HT-29 (cell line): ENCODE results near the gene ACVR1. TPM values are rescaled to one million over a fixed set of nuclear protein-coding genes. Genes with fewer than 3 reads are reported as not detected.

Experiments
- DNase-seq: peaks from one replicate; pipeline ENCODE4 v3.0.0-alpha.2; 2015; ENCODE audit warnings: low spot score
- total RNA-seq: library from RNA; depleted of rRNA; stranded (reverse); fragments of >200 nt; shearing (Covaris generic); gene quantifications from 2 replicates; pipeline ENCODE4 v1.2.3, GENCODE V29; 2014

The ACVR1 gene
- total RNA-seq, 1 experiment from 2014 or later: 6.6 TPM

GRCh38 chr2:157793053-157793612 is 83.0 kb downstream of the ACVR1 start:
- no peak for DNase-seq

- no peak for DNase-seq
These were observed 83.6 kb downstream of the ACVR1 start for GRCh38 chr2:157792335-157793052.

GRCh38 chr2:157790780-157791179 is 85.3 kb downstream of the ACVR1 start:
- no peak for DNase-seq

GRCh38 chr2:157789933-157790511 is 86.1 kb downstream of the ACVR1 start:
- DNase-seq: peak; percentile 50

GRCh38 chr2:157789256-157789655 is 86.9 kb downstream of the ACVR1 start:
- DNase-seq: no peak

- DNase-seq: no peak
These were observed 87.9 kb downstream of the ACVR1 start for GRCh38 chr2:157788201-157788600.

- DNase-seq: no peak
These were observed 88.7 kb downstream of the ACVR1 start for GRCh38 chr2:157787364-157787938.

- no peak for DNase-seq
These were observed 89.3 kb downstream of the ACVR1 start for GRCh38 chr2:157786663-157787363.

GRCh38 chr2:157785866-157786662 is 90.1 kb downstream of the ACVR1 start:
- no peak for DNase-seq

GRCh38 chr2:157785200-157785599 is 90.9 kb downstream of the ACVR1 start:
- peak; percentile 62 for DNase-seq

GRCh38 chr2:157784823-157785175 is 91.3 kb downstream of the ACVR1 start:
- no peak for DNase-seq

- peak; percentile 88 for DNase-seq
These were observed 91.8 kb downstream of the ACVR1 start for GRCh38 chr2:157784169-157784822.

GRCh38 chr2:157783245-157783644 is 92.9 kb downstream of the ACVR1 start:
- no peak for DNase-seq

- no peak for DNase-seq
These were observed 93.9 kb downstream of the ACVR1 start for GRCh38 chr2:157782057-157782845.

- no peak for DNase-seq
These were observed 95.9 kb downstream of the ACVR1 start for GRCh38 chr2:157780211-157780610.

- no peak for DNase-seq
These were observed 96.3 kb downstream of the ACVR1 start for GRCh38 chr2:157779794-157780193.

- DNase-seq: peak; percentile 70
These were observed 98.7 kb downstream of the ACVR1 start for GRCh38 chr2:157777427-157777826.

GRCh38 chr2:157771234-157771633 is 104.9 kb downstream of the ACVR1 start:
- no peak for DNase-seq

GRCh38 chr2:157769856-157770255 is 106.3 kb downstream of the ACVR1 start:
- DNase-seq: no peak

GRCh38 chr2:157764386-157764785 is 111.7 kb downstream of the ACVR1 start:
- no peak for DNase-seq
